BLaER1 treated with 17β-estradiol and CSF1 and Interleukin-3, amounts not matched to agents 10 nM and 100 nM (cell line): ENCODE measurements around the gene SIGLEC15.
"Not testable (repeated sequence)": the region's sequence is repeated elsewhere in the genome, so short reads cannot be mapped to it uniquely, and the experiment has no call there.

Experiments
- H3K27ac ChIP-seq, 11 experiments: shearing (Covaris generic); formaldehyde crosslinking; 2 replicates each; pipeline ENCODE4 v1.8.1; 2022
- H3K27me3 ChIP-seq, 11 experiments: shearing (Covaris generic); formaldehyde crosslinking; 2 replicates each; pipeline ENCODE4 v1.8.1; 2022
- H3K36me3 ChIP-seq, 11 experiments: shearing (Covaris generic); formaldehyde crosslinking; 2 replicates each; pipeline ENCODE4 v1.8.1; 2022
- H3K4me1 ChIP-seq, 10 experiments: shearing (Covaris generic); formaldehyde crosslinking; 2 replicates each; pipeline ENCODE4 v1.8.1; 2022
- H3K4me2 ChIP-seq, 11 experiments: shearing (Covaris generic); formaldehyde crosslinking; 2 replicates each; pipeline ENCODE4 v1.8.1; 2022
- H3K4me3 ChIP-seq, 10 experiments: shearing (Covaris generic); formaldehyde crosslinking; 2 replicates each; pipeline ENCODE4 v1.8.1; 2022
- H3K9ac ChIP-seq, 11 experiments: shearing (Covaris generic); formaldehyde crosslinking; 2 replicates each; pipeline ENCODE4 v1.8.1; 2022
- H3K9me3 ChIP-seq, 11 experiments: shearing (Covaris generic); formaldehyde crosslinking; replicated peaks in 1 of 11; 2 replicates each; pipeline ENCODE4 v1.8.1; 2022
- H4K20me1 ChIP-seq, 11 experiments: shearing (Covaris generic); formaldehyde crosslinking; 2 replicates each; pipeline ENCODE4 v1.8.1; 2022
- Cebpa-rat ChIP-seq, 11 experiments: shearing (Covaris generic); IDR thresholded peaks; 2 replicates each; pipeline ENCODE4 v1.8.1; 2022

Gene SIGLEC15

DNA sequence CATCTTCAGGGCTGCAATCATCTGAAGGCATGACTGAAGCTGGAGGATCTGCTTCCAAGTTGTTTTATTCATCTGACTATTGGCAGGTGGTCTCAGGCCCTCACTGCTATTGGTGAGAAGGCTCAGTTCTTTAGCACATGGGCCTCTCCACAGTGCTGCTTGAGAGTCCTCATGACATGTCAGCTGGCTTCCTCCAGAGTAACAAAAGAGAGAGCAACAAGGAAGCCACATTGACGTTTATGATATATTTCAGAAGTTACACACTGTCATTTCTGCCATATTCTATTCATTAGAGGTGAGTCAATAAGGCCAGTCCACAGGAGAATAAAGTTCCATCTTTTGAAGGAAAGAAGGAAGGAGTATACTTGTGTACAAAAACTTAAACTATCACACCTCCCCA is 7.9 kb upstream of the SIGLEC15 start:
- no peaks in the 10 kb centered on the region for H3K27me3 ChIP-seq
- no peak overlapping the region for H3K9ac ChIP-seq
- no peaks in the 10 kb centered on the region for H4K20me1 ChIP-seq
- TF ChIP-seq Cebpa-rat (IDR thresholded peaks at IDR 0.05): no peak
- no peak overlapping the region for H3K4me3 ChIP-seq
- no peak overlapping the region for H3K4me2 ChIP-seq
- H3K27ac ChIP-seq: no peak overlapping the region
- H3K36me3 ChIP-seq: no peaks in the 10 kb centered on the region
- peaks cover 0 to 27% (median 18%) of the 10 kb centered on the region in 10 experiments; a peak in 15 of 20 replicates for H3K4me1 ChIP-seq
- peaks cover 0 to 36% (median 18%) of the 10 kb centered on the region in 11 experiments; a peak in 15 of 22 replicates for H3K9me3 ChIP-seq

DNA sequence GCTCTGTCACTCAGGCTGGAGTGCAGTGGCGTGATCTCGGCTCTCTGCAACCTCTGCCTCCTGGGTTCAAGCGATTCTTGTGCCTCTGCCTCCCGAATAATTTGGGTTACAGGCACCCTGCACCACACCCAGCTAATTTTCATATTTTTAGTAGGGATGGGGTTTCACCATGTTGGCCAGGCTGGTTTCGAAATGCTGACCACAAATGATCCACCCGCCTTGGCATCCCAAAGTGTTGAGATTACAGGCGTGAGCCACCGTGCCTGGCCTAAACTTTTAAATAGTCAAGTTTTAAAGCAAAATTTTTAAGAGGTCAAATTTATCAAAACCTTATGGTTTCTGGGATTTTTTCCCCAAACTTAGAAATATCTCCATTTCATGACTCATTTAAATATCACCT is 6.7 kb upstream of the SIGLEC15 start:
- not testable (repeated sequence) for H3K27ac ChIP-seq, H4K20me1 ChIP-seq, H3K36me3 ChIP-seq, H3K27me3 ChIP-seq, H3K9ac ChIP-seq
- H3K4me3 ChIP-seq: peak overlapping the region in 1 of 10 experiments; percentile 43; a peak in 1 of 20 replicates
- H3K4me2 ChIP-seq: peak overlapping the region in 8 of 11 experiments; percentile 11 to 74 (median 60); a peak in 12 of 22 replicates
- peaks cover 0 to 27% (median 18%) of the 10 kb centered on the region in 10 experiments; a peak in 17 of 20 replicates for H3K4me1 ChIP-seq
- H3K9me3 ChIP-seq: peaks cover 12 to 41% (median 26%) of the 10 kb centered on the region in 11 experiments

DNA sequence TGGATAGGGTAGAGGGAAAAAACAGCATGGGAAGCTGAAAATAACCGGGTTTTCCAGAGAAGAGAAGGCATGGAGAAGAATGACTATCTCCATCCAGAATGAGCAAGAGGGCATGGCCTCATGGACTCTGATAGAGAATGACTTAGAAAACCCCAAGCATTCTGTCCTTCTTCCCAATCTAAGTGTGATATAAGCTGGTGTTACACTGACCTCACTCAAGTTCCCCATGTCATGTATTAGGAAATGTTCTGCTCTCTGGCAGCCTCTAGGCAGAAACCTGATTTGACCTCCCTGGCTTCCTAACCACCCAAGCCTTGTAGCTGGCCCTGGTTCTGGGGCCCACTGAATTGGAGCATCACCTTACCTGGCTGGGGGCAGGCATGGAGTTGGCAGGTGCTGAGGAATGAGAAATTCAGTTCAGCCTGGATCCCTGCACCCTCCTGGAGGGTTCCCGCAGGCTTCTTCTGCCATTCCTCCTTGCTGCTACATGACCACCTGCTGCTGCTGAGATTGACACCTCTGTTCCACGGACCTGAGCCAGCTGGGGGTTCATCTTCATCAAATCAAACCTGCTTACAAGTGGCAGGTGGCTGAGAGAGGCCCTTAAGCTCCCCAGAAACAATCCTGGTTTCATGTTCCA is 5.2 kb upstream of the SIGLEC15 start:
- Histone ChIP-seq H3K27me3 (no peaks in the 10 kb centered on the region), H3K27ac (no peak overlapping the region), H3K9me3 (peaks cover 16 to 50% (median 29%) of the 10 kb centered on the region in 11 experiments), H3K4me3 (no peak overlapping the region), H3K9ac (no peak overlapping the region), H4K20me1 (no peaks in the 10 kb centered on the region), H3K36me3 (no peaks in the 10 kb centered on the region), H3K4me2 (peak overlapping the region in 5 of 11 experiments; percentile 10 to 74 (median 65); a peak in 8 of 22 replicates), H3K4me1 (peaks cover 9 to 40% (median 25%) of the 10 kb centered on the region in 10 experiments)
- no peak for TF ChIP-seq Cebpa-rat (IDR thresholded peaks at IDR 0.05)

DNA sequence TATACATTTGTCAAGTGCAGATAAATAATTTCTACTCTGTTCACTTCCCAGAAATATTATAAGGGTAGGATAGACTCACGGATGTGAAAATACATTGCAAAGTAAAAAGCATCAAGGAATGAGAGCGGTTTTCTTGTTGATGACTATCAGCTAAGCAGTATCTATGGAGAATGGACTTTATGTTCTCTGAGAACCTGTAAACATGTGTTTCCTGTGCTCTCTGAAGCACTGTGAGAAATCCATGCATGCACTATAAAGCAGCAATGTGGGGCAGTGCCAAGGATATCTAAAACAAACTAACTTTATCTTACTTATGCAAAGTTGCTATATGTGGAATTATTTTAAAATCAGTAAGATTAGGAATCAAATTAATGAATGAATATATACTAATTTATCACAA is 4.4 kb upstream of the SIGLEC15 start:
- no peaks in the 10 kb centered on the region for H3K27me3 ChIP-seq
- H4K20me1 ChIP-seq: no peaks in the 10 kb centered on the region; a peak in 1 of 22 replicates
- H3K9me3 ChIP-seq: peaks cover 16 to 47% (median 26%) of the 10 kb centered on the region in 11 experiments
- H3K4me1 ChIP-seq: peaks cover 17 to 48% (median 33%) of the 10 kb centered on the region in 10 experiments
- TF ChIP-seq Cebpa-rat (IDR thresholded peaks at IDR 0.05): no peak
- H3K9ac ChIP-seq: no peak overlapping the region
- no peak overlapping the region for H3K27ac ChIP-seq
- no peak overlapping the region for H3K4me3 ChIP-seq
- H3K4me2 ChIP-seq: no peak overlapping the region
- H3K36me3 ChIP-seq: no peaks in the 10 kb centered on the region

DNA sequence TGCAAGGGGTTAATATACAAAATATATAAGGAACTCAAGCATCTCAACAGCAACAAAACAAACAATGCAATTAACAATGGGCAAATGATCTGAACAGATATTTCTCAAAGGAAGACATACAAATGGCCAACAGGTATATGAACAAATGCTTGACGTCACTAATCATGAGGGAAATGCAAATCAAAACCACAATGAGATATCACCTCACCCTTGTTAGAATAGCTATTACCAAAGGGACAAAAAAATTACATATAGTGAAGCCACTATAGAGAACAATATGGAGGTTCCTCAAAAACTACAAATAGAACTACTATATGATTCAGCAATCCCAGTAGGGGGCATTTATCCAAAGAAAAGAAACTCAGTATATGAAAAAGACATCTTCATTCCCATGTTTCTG is 3.8 kb upstream of the SIGLEC15 start:
- H3K9ac ChIP-seq: no peak overlapping the region
- H3K4me2 ChIP-seq: no peak overlapping the region
- TF ChIP-seq Cebpa-rat (IDR thresholded peaks at IDR 0.05): no peak
- no peaks in the 10 kb centered on the region for H3K27me3 ChIP-seq
- no peak overlapping the region for H3K27ac ChIP-seq
- peaks cover 16 to 40% (median 21%) of the 10 kb centered on the region in 11 experiments for H3K9me3 ChIP-seq
- H3K36me3 ChIP-seq: no peaks in the 10 kb centered on the region
- H3K4me1 ChIP-seq: peaks cover 24 to 55% (median 40%) of the 10 kb centered on the region in 10 experiments
- H4K20me1 ChIP-seq: no peaks in the 10 kb centered on the region; a peak in 1 of 22 replicates
- H3K4me3 ChIP-seq: no peak overlapping the region

DNA sequence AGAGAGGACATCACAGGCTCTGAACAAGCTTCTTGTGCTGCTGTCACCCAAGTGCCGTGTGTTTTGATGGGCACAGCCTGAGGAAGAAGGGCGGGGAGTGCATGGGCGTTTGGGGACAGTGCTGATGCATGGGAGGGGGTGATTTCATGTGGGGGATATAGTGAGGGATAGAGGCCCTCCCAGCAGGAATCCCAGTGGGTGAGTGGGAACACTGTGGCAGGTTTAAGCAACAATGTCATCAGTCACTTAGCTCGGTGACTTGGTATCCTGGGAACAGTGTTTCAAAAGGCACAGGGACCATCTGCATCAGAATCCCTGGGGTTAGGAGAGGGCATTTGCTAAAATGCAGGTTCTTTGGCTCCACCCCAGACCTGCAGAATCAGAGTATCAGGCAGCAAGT is 609 bp downstream of the SIGLEC15 start:
- H3K4me1 ChIP-seq: peaks cover 51 to 67% (median 63%) of the 10 kb centered on the region in 10 experiments
- no peaks in the 10 kb centered on the region for H3K27me3 ChIP-seq
- H4K20me1 ChIP-seq: peaks cover 0 to 6% (median 0%) of the 10 kb centered on the region in 11 experiments; a peak in 2 of 22 replicates
- H3K4me3 ChIP-seq: 0 out of 20 replicates have a peak overlapping the region, but pooled peaks of 3 of the 10 experiments have one; percentile 12 to 25 (median 17)
- H3K9me3 ChIP-seq: peaks cover 7 to 29% (median 18%) of the 10 kb centered on the region in 11 experiments; a peak in 19 of 22 replicates
- peak overlapping the region in 6 of 11 experiments; percentile 9 to 54 (median 40); a peak in 6 of 22 replicates for H3K9ac ChIP-seq
- H3K4me2 ChIP-seq: peak overlapping the region; percentile 80 to 97 (median 91)
- no peaks in the 10 kb centered on the region for H3K36me3 ChIP-seq
- TF ChIP-seq Cebpa-rat (IDR thresholded peaks at IDR 0.05): no peak
- peak overlapping the region in 8 of 11 experiments; percentile 45 to 84 (median 78); a peak in 16 of 22 replicates for H3K27ac ChIP-seq

DNA sequence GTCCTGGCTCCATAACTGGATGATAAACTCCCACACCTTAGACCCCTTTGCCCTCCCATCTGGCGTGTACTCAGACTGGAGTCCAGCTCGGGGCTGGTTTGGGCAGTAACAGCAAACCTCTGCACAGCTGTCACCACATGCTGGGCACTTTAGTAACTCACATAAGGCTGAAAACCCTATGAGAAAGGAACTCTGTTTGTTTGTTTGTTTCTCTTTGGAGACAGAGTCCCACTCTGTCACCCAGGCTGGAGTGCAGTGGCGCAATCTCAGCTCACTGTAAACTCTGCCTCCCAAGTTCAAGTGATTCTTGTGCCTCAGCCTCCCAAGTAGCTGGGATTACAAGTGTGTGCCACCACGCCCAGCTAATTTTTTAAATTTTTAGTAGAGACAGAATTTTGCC is 1.2 kb downstream of the SIGLEC15 start:
- H3K36me3 ChIP-seq, H3K27me3 ChIP-seq, H3K4me3 ChIP-seq, H4K20me1 ChIP-seq: not testable (repeated sequence)
- Histone ChIP-seq H3K9me3 (peaks cover 6 to 25% (median 18%) of the 10 kb centered on the region in 11 experiments; a peak in 19 of 22 replicates), H3K9ac (peak overlapping the region in 3 of 11 experiments; percentile 64 to 74 (median 72); a peak in 4 of 22 replicates), H3K4me2 (peak overlapping the region; percentile 80 to 97 (median 91)), H3K4me1 (peaks cover 51 to 67% (median 63%) of the 10 kb centered on the region in 10 experiments), H3K27ac (peak overlapping the region in 9 of 11 experiments; percentile 77 to 85 (median 82); a peak in 17 of 22 replicates)
- peak in 1 of 11 experiments; percentile 14; a peak in 1 of 22 replicates for TF ChIP-seq Cebpa-rat (IDR thresholded peaks at IDR 0.05)

DNA sequence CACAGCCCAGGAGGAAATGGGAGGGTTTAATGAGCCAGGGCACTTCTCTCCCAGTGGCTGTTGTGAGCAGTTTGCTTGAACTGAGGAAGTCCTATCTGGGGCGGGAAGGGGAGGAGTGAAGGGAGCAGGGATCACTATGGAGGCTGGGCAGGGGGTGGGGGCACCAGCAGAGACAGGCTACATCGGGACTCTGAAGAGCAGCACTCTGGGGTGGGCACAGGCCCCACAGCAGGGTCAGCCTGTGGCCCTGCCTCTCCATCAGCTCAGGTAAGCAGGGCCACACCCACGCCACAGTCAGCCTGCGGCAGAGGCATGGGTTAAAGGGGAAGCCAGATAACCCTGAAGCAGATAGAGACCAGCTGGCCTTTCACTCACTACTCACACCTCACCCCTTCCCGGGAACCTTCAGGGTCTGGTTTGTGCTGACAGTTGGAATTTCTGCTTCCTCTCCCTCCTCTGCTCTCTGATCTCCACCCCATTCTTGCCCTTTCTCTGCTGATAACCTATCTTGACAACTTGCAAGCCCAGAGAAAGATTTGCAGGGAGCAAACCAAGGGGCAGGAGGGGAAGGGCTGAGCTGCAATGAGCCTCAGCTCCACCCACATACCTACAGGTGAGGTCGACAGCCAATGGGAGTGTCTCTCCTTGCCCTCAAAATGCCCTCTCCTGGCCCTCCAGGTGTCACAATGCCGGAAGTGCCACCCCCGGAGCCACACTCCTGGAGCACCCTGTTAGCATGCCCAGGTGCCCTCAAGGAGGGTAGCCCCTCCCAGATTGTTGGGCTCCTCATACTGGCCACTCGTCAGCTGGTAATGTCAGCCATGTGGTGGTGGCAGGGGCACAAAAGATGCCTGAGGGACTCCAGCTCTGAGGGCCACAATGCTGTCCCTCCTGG is 3.7 kb downstream of the SIGLEC15 start:
- peaks cover 51 to 65% (median 60%) of the 10 kb centered on the region in 10 experiments for H3K4me1 ChIP-seq
- H3K4me2 ChIP-seq: peak overlapping the region; percentile 80 to 97 (median 91)
- peak overlapping the region in 9 of 11 experiments; percentile 23 to 74 (median 68); a peak in 11 of 22 replicates for H3K9ac ChIP-seq
- H3K27me3 ChIP-seq: no peaks in the 10 kb centered on the region
- peak overlapping the region in 9 of 11 experiments; percentile 16 to 83 (median 80); a peak in 16 of 22 replicates for H3K27ac ChIP-seq
- no peaks in the 10 kb centered on the region for H3K36me3 ChIP-seq
- peak overlapping the region in 6 of 10 experiments; percentile 20 to 44 (median 35); a peak in 10 of 20 replicates for H3K4me3 ChIP-seq
- peaks cover 0 to 5% (median under 1%) of the 10 kb centered on the region in 11 experiments; a peak in 8 of 22 replicates for H3K9me3 ChIP-seq
- peaks cover 0 to 6% (median 0%) of the 10 kb centered on the region in 11 experiments; a peak in 2 of 22 replicates for H4K20me1 ChIP-seq
- no peak for TF ChIP-seq Cebpa-rat (IDR thresholded peaks at IDR 0.05)
